ENCODE results near the gene CAMKV.

Gene CAMKV

DNA sequence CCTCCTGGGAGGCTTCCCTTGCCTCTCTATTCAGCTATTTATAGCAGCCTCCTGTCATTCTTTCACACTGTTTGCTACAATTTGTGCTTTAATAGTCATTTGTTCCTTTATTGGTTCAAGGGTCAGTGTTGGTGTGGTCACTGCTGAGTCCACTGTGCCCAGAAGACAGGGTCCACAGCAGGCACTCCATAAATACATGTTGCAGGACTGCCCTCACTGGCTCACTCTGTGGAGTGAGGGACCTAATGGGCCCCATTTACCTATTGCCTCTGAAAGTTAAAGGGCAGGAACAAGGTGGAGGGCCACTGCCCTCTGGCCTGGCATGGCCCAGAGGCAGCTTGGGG is 17.2 kb upstream of the CAMKV start:
- TF ChIP-seq, protein P1, sequence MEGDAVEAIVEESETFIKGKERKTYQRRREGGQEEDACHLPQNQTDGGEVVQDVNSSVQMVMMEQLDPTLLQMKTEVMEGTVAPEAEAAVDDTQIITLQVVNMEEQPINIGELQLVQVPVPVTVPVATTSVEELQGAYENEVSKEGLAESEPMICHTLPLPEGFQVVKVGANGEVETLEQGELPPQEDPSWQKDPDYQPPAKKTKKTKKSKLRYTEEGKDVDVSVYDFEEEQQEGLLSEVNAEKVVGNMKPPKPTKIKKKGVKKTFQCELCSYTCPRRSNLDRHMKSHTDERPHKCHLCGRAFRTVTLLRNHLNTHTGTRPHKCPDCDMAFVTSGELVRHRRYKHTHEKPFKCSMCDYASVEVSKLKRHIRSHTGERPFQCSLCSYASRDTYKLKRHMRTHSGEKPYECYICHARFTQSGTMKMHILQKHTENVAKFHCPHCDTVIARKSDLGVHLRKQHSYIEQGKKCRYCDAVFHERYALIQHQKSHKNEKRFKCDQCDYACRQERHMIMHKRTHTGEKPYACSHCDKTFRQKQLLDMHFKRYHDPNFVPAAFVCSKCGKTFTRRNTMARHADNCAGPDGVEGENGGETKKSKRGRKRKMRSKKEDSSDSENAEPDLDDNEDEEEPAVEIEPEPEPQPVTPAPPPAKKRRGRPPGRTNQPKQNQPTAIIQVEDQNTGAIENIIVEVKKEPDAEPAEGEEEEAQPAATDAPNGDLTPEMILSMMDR (IDR thresholded peaks at IDR 0.05; ENCODE audit: low read depth, low read length), result no peak
- DNase-seq (ENCODE audit: extremely low read depth, low read depth), result no peak

DNA sequence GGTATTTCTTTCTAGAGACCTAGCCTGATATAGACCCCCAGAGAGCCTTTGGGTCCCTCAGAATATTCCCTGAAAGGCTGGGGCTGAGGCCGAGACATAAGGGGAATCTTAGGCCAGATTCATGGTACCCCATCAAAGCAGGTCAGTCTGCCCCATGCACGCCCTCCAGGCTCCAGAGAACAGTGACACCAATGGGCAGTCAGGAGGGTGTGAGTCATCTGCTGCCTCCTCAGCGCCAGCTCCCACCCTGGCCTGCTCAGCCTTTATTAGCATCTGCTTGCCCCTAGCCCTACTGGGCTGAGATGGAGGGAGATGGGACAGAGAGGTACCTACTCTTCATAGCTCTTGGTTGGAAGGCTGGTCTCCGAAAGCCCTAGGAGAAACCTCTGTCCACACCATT is 14.3 kb upstream of the CAMKV start:
- no peak for DNase-seq (ENCODE audit: extremely low read depth, low read depth)
- TF ChIP-seq, protein P1 (IDR thresholded peaks at IDR 0.05; ENCODE audit: low read depth, low read length), result no peak

DNA sequence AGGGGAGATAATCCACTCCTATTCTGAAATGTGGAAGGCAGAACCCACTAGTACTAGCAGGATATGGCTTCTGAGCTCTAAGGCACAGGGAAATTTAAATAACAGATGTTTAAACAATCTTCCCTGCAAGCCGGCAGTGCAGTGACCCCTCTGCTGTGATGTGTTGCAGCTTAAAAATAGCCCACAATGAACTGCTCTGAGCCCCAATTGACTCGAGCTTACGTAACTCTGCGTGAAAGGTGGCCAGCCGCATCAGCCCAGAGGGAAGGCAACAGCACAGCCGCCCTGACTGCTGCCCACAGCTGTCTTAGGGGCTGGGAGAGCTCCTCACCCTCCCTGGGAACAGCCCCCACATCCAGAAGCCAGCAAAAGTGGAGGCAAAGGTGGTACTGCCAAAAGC is 12.5 kb upstream of the CAMKV start:
- no peak for DNase-seq (ENCODE audit: extremely low read depth, low read depth)
- TF ChIP-seq, protein P1 (IDR thresholded peaks at IDR 0.05; ENCODE audit: low read depth, low read length), result no peak

DNA sequence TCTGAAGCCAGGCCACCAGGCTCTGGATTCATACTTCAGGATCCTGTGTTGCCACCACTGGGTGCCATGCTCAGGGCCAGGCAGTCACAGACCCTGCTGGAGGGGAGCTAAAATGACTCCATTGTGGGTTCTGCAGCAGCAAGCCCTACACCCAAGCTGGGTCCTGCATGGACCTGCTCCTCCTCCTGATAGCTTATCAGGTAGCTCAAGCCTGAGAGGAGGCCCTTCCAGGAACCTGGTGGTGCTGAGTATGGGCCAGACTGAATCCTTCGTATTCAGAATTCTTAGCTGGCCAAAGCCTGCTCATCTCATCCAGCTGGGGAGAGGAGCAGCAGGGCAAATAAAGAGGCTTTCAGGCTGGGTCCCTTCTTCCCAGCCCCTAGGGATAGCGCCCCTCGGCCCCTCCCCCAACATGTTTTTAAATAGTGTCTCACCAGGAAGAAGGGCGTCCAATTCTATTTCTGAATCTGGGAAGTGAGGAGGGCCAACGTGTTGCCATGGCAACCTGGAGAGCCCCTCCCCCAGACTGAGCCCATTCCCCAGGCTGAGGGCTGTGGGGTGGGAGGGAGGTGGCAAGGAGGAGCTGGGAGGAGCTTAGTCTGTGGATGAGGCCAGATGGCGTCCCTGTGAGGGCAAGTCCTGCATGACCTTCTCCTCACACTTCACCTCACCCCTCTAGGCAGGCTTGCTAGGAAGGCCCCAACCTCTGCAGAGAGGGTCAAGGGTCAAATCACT is 11.0 kb upstream of the CAMKV start:
- DNase-seq (ENCODE audit: extremely low read depth, low read depth), result no peak
- TF ChIP-seq, protein P1 (IDR thresholded peaks at IDR 0.05; ENCODE audit: low read depth, low read length), result no peak

DNA sequence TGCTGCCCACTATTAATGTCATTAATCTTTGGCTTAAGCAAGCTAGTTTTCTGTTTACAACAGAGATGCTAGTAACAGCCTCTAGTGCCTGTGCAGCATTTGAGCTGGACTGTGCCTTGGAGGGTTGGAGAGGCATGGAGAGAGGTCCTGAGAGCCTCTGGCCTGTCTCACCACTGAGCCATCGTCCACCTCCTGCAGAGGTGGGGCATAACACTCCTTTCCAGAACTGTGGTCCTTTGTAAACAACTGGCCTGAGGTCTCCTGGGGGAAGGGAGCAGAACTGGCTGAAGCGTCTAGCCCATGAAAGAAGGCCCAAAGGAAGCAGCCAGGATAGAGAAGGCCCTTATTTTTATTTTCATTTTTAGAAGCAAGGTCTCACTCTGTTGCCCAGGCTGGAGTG is 10.0 kb upstream of the CAMKV start:
- DNase-seq (ENCODE audit: extremely low read depth, low read depth), result no peak
- TF ChIP-seq, protein P1 (IDR thresholded peaks at IDR 0.05; ENCODE audit: low read depth, low read length), result no peak

DNA sequence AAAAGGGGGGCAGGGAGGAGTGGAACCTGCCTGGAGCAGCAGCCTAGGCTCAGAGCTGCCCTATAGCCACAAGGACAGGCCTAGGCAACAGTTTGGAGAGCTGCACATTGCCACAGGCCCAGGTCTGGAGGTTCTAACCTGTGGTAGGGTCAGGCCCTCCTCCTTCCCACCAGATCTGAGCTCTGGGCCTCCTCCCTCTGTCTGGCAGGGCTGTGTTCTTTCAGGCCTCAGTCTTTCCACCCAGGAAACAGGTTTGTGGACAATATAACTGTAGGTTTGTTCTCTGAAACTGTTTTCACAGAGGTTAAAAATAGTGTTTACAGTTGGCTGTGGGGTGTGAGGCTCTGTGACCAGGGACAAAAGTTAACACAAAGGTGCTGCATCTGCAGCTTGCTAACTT is 9.0 kb upstream of the CAMKV start:
- DNase-seq (ENCODE audit: extremely low read depth, low read depth), result no peak
- TF ChIP-seq, protein P1 (IDR thresholded peaks at IDR 0.05; ENCODE audit: low read depth, low read length), result no peak

DNA sequence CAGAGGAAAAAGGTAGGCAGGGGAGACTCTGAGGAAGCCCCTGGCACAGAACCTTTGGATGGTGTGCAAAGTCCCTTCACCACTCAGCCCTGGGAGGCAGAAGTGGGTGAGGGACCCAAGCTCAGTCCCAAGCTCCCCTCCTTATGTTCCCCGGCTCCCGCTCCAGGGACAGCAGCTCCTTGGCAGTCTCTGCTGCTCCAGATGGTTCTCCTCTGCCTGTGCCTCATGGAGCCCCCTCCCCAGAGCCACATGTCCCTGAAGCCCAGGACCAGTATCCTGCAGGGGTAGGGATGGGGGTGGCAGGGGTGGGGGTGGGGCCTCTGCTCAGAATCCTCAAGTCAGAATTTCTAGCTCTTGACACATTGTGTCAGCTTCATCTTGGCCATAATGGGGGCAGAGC is 8.0 kb upstream of the CAMKV start:
- DNase-seq (ENCODE audit: extremely low read depth, low read depth), result no peak
- TF ChIP-seq, protein P1 (IDR thresholded peaks at IDR 0.05; ENCODE audit: low read depth, low read length), result no peak

All from AG09319 (cell line).